ENCODE data around the gene KCNN1.
"Not testable (repeated sequence)": the region's sequence is repeated elsewhere in the genome, so short reads cannot be mapped to it uniquely, and the experiment has no call there.

KCNN1 gene

DNA sequence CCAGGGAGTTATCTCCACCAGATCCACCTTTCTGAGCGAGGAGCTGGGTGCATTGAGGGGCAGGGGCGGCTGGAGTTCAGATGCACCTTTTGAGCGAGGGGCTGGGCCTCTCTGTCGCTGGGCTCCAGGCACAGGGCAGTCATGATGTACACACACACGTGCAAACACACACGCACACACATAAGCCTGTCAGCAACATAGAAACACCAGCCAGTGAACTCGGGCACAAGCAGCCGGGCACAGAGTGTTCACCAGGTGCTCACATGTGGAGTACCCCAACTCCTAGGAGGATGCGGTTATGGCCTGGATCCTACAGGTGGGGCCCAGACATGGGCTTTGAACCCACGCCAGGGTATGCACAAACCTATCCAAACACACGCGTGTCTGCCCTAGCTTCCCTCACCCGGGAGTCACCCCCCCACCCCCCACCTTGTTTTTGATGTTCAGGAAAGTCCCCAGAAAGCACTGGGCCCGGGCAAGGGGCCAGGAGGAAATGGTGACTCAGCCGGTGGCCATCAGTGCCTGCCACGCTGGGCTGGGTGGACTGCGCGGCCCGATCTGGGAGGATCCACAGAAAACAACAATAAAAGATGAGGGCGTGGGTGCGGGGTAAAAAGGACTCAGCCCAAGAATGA, 54.3 kb downstream of the KCNN1 start:
- ChIA-PET CTCF (interaction anchor here (0.6 kb wide), 1 partner anchor 239 kb away, joined by 3 read pairs; no protein-coding TSS in a partner anchor), POLR2A (ENCODE audit: low non-redundant PET) (no interaction called here)

DNA sequence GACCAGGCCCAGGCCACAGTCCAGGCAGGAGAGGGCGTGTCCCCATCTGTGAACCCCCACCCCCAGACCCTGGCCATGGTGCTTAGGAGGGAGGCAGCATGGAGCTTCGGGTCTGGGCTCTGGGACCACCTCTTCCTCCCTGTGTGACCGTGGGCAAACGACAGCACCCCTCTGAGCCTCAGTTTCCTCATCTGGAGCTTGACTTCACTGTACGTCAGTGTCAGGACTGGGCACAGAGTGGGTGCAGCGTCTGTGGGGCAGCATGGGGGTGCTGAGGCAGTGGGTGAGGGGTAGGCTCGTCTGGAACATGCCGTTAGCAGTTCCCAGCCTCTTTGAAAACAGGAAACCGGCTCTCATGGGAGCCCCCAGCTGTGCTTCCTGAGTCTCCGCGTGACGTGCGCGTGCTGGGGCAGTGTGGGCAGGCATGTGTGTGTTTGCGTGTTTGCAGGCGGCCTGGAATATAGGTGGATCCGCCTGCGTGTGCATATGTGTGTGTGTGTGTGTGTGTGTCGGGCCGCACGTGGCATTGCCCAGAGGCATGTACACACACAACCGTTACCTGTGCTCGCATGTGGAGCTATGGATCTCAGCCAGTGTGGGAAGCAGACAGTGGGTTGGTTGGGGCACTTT, 56.8 kb downstream of the KCNN1 start:
- ChIA-PET POLR2A (ENCODE audit: low non-redundant PET) (interaction anchor here (0.7 kb wide), 1 partner anchor 23 kb away, joined by 4 read pairs; no protein-coding TSS in a partner anchor), CTCF (interaction anchor here (0.8 kb wide), 1 partner anchor 425 kb away, joined by 3 read pairs; no protein-coding TSS in a partner anchor)
- H3K27ac ChIP-seq, result peak overlapping the region; percentile 77
- TF ChIP-seq, protein P1, sequence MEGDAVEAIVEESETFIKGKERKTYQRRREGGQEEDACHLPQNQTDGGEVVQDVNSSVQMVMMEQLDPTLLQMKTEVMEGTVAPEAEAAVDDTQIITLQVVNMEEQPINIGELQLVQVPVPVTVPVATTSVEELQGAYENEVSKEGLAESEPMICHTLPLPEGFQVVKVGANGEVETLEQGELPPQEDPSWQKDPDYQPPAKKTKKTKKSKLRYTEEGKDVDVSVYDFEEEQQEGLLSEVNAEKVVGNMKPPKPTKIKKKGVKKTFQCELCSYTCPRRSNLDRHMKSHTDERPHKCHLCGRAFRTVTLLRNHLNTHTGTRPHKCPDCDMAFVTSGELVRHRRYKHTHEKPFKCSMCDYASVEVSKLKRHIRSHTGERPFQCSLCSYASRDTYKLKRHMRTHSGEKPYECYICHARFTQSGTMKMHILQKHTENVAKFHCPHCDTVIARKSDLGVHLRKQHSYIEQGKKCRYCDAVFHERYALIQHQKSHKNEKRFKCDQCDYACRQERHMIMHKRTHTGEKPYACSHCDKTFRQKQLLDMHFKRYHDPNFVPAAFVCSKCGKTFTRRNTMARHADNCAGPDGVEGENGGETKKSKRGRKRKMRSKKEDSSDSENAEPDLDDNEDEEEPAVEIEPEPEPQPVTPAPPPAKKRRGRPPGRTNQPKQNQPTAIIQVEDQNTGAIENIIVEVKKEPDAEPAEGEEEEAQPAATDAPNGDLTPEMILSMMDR (conservative IDR thresholded peaks at IDR 0.05; ENCODE audit: low read depth), result no peak
- DNase-seq (ENCODE audit: low spot score), result no peak

More for the DNA sequence above, 54.3 kb downstream of the KCNN1 start:
- peak overlapping the region; percentile 77 for H3K27ac ChIP-seq
- TF ChIP-seq, protein P1 (conservative IDR thresholded peaks at IDR 0.05; ENCODE audit: low read depth), result no peak
- DNase-seq (ENCODE audit: low spot score), result peak; percentile 67

DNA sequence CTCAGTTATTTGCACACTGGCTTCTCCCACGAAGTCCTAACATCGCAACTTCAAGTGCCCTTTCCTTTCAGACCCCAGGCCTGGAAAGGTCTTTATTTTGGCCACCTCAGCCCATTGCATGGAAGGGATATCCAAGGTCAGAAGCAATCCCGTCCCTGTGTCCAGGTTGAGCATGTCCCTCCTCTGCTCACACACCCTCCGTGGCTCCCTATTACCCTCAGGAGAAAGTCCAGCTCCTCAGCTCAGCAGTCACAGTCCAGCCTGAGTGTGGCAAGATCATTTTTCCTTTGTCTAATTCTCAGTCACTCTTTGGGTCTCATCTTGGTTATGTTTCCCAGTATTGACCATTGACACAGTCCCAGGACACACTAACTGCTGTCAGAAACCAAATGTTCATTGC, 60.2 kb downstream of the KCNN1 start:
- no peak overlapping the region for H3K27ac ChIP-seq
- DNase-seq (ENCODE audit: low spot score), result no peak
- ChIA-PET CTCF (no interaction called here), POLR2A (ENCODE audit: low non-redundant PET) (no interaction called here)
- TF ChIP-seq, protein P1 (conservative IDR thresholded peaks at IDR 0.05; ENCODE audit: low read depth), result no peak

DNA sequence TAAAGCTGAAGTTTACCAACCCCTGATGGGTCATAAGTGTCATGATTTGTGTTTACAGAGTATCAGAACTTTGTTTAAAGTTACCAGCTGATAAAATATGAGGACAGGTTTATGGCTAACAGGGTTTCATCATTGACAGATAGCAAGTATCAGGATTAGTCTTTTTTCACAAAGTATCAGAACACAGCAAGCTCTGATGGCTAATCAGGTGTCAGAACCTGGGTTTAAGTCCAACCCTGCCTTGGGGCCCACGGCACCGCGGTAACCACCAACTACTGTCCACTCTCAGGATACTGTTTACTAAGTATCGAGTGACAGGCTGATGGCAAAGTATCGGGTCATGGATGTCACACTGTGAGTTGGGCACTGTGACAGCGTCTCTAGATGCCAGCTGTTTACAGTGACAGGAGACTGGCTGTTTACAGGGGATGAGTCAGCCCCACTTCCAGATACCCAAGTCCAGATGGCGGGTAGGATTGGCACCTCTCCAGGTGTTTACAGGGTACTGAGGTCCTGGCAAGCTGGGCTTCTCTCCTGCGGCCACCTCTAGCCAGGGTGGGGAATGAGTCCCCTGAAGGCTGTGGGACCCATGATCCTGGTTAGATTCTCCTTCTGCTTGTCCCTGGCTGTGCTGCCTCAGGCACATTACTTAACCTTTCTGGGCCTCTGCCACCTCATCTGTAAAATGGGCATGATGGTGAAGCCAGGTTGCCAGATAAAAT, 62.9 kb downstream of the KCNN1 start:
- H3K27ac ChIP-seq, result no peak overlapping the region
- ChIA-PET CTCF (no interaction called here), POLR2A (ENCODE audit: low non-redundant PET) (interaction anchor here (0.6 kb wide), 1 partner anchor 12 kb away, joined by 4 read pairs; no protein-coding TSS in a partner anchor)
- DNase-seq (ENCODE audit: low spot score), result no peak
- TF ChIP-seq, protein P1 (conservative IDR thresholded peaks at IDR 0.05; ENCODE audit: low read depth), result no peak

DNA sequence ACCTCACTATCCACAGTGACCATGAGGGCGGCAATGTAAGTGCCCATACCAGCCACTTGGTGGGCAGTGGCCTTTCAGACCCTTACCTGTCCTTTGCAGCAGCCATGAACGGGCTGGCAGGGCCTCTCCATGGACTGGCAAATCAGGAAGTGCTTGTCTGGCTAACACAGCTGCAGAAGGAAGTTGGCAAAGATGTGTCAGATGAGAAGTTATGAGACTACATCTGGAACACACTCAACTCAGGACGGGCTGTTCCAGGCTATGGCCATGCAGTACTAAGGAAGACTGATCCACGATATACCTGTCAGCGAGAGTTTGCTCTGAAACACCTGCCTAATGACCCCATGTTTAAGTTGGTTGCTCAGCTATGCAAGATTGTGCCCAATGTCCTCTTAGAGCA, 64.5 kb downstream of the KCNN1 start:
- DNase-seq (ENCODE audit: low spot score); H3K27ac ChIP-seq; POLR2A ChIA-PET (ENCODE audit: low non-redundant PET): not testable (repeated sequence)
- CTCF ChIA-PET, result interaction anchor here (0.6 kb wide), 1 partner anchor 58 kb away, joined by 5 read pairs; no protein-coding TSS in a partner anchor

DNA sequence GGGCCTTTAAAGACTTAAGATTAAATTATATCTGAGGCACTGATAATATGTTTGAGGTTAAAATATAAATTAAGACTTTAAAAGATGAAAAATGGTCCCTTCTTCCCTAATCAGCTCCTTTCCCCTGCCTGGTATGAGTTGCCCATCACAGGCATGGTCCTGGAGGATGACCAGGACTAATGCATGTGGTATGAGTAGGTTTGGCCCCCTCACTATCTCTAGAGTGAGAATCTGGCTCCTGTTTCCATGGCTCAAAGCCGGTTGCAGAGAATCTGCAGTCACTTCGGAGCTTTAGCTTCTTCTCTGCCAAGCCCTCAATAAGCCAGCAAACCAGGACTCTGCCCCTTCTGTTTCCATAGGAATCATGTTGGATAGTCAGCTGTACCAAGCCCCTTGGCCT, 65.2 kb downstream of the KCNN1 start:
- CTCF ChIA-PET; DNase-seq (ENCODE audit: low spot score); H3K27ac ChIP-seq: not testable (repeated sequence)
- POLR2A ChIA-PET (ENCODE audit: low non-redundant PET), result interaction anchor here (0.7 kb wide), 1 partner anchor 342 kb away, joined by 3 read pairs; no protein-coding TSS in a partner anchor

DNA sequence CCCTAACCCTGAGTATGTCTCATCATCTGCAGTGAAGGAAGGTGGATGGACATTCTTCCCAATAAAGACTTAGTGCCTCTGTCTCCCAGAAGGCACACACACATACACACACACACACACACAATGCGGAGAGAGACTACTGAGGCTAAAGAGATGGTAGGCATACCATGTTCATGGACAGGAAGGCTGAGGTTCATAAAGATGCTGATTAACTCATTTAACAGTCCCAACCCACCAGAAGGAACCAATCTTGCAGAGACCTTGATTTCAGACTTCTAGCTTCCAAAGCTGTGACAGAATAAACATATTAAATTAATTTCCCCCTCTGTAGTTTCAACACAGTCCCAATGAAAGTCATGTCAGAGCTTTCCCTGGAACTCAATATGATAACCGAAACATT, 74.1 kb downstream of the KCNN1 start:
- ChIA-PET POLR2A (ENCODE audit: low non-redundant PET) (no interaction called here), CTCF (no interaction called here)
- H3K27ac ChIP-seq, result no peak overlapping the region
- TF ChIP-seq, protein P1 (conservative IDR thresholded peaks at IDR 0.05; ENCODE audit: low read depth), result no peak
- DNase-seq (ENCODE audit: low spot score), result no peak
